SJCRH30 (cell line): ENCODE results near the gene CREM. TPM values are rescaled to one million over a fixed set of nuclear protein-coding genes. Genes with fewer than 3 reads are reported as not detected.

Experiments
- DNase-seq, 2 experiments: peaks; one replicate each; pipeline ENCODE4 v3.0.0-alpha.2; 2015 to 2020
- H3K27ac ChIP-seq: fragments of 250-450 bp; sonication (Bioruptor Pico); 2 replicates; pipeline ENCODE4 v1.5.1; 2020; ENCODE audit warnings: mild to moderate bottlenecking, moderate library complexity
- H3K27me3 ChIP-seq: fragments of 250-450 bp; sonication (Bioruptor Pico); 2 replicates; pipeline ENCODE4 v1.5.1; 2020; ENCODE audit warnings: mild to moderate bottlenecking, moderate library complexity
- H3K36me3 ChIP-seq: fragments of 250-450 bp; sonication (Bioruptor Pico); 2 replicates; pipeline ENCODE4 v1.5.1; 2020; ENCODE audit warnings: mild to moderate bottlenecking, moderate library complexity
- H3K4me1 ChIP-seq: fragments of 250-450 bp; sonication (Bioruptor Pico); 2 replicates; pipeline ENCODE4 v1.5.1; 2020; ENCODE audit warnings: mild to moderate bottlenecking, moderate library complexity
- H3K4me3 ChIP-seq: fragments of 250-450 bp; sonication (Bioruptor Pico); 2 replicates; pipeline ENCODE4 v1.5.1; 2020; ENCODE audit warnings: mild to moderate bottlenecking, moderate library complexity
- H3K9me3 ChIP-seq: fragments of 250-450 bp; sonication (Bioruptor Pico); replicated peaks from 2 replicates; pipeline ENCODE4 v1.5.1; 2020; ENCODE audit warnings: mild to moderate bottlenecking, moderate library complexity
- total RNA-seq: library from RNA; depleted of rRNA; stranded (reverse); fragments of >200 nt; shearing (Covaris generic); gene quantifications from 2 replicates; pipeline ENCODE4 v1.2.3, GENCODE V29; 2014

Gene CREM
- total RNA-seq, 1 experiment from 2014 or later: 30.4 TPM

DNA sequence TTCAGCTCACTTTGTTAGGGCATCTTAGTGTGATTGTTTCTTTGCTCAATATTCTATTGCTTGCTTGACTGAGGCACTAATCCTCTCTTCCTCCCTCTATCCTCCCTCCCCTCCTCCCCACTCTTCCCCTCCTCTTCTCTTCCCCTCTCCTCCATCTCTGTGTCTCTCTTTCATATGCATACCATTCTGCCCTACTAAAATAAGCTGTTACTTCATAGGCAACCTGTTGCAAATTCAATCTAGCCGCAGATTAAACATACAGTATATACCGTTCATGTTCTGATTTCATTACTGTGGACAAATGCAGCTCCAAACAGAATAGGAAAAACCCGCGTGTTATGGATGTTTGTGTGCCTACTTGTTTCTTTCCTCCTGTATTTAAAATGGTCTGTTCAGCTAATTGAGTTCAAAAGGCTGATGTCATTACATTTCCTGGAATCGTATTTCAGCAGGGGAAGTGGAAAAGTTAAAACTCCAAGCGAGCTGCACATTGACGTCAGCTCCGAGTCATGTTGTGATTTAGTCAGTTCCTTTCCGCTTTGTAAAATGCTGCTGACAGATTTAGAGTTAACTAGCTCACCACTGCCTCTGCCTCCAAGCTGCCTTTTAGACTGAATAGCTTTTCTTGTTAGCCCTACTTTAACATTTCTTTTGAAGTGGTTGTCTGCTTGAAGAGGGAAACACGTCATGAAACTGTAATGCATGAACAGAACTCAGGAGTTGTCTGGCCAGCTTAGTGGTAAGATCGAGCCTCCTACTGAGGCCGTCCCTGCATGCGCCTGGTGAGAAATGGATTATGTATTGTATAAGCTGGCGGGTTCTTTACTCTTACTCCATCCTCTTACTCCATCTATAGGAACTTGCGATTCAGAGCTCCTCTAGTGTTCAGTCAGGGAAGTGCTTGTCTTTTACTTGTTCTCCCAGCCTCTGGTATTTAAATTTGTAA is 69.0 kb downstream of the CREM start:
- Histone ChIP-seq H3K4me1 (peaks cover 4% of the 10 kb centered on the region; the same call in 1 of the 2 replicates), H3K36me3 (no peaks in the 10 kb centered on the region), H3K27ac (peak overlapping the region; percentile 61), H3K4me3 (peak overlapping the region; percentile 54), H3K9me3 (no peaks in the 10 kb centered on the region), H3K27me3 (no peaks in the 10 kb centered on the region)
- DNase-seq: peak; percentile 74 to 90

DNA sequence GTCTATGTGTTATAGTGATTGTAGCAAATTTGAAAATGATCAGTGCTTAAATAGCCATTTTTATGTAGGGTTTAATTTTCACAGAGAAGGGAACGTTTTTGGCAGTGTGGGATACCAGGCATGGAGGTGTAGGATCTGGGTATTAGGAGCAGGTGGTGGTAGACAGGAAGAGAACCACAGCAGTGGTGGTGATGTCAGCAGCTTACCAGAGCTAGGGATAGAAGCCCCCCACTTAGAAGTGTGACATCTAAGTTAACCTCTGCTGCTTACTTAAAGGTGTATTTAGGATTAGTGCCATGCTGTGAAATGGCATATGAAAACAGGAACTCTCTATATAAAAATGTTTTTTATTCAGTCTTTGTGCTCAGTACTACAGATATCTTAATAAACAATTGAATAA is 73.8 kb downstream of the CREM start:
- Histone ChIP-seq H3K9me3 (no peaks in the 10 kb centered on the region), H3K36me3 (no peaks in the 10 kb centered on the region), H3K4me1 (no peaks in the 10 kb centered on the region), H3K27me3 (no peaks in the 10 kb centered on the region), H3K4me3 (no peak overlapping the region), H3K27ac (no peak overlapping the region)
- no peak for DNase-seq

DNA sequence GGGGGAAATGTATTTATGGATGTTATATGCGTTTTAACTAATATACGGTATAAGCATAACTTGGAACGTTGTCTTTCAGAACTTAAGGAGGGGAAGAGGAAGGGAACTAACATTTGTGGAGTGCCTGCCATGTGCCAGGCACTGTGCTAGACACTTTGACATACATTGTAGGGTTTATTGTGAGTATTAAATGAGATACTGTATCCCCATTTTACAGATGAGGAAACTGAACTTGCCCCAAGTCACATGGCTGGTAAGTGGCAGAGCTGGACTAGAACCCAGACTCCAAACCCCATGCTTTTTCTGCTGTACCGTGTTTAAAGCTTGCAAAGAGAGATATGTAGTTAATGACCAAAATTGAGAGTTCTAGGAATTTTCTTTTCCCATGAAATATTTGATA is 74.6 kb downstream of the CREM start:
- Histone ChIP-seq H3K4me1 (no peaks in the 10 kb centered on the region), H3K4me3 (no peak overlapping the region), H3K9me3 (no peaks in the 10 kb centered on the region), H3K27ac (no peak overlapping the region), H3K27me3 (no peaks in the 10 kb centered on the region), H3K36me3 (no peaks in the 10 kb centered on the region)
- DNase-seq: no peak

DNA sequence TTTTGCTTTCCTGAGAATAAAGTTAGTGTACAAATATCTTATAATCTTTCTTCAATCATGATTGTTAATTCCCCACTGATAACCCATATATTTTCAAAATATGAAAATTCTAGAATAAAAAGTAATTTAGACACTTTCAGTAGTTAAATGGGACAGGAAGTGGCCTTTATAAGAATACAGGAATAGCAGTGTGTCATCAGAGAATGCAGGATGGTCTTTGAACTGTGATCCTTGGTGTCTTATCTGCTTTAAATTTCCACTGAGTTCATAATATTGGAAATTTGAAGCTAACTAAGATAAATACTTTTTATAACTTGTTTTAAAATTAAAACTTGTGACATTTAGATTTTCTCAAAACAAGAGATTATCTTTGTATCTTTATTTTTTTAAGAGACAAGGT is 75.4 kb downstream of the CREM start:
- H3K4me1 ChIP-seq: no peaks in the 10 kb centered on the region
- no peaks in the 10 kb centered on the region for H3K36me3 ChIP-seq
- H3K27ac ChIP-seq: no peak overlapping the region
- H3K27me3 ChIP-seq: no peaks in the 10 kb centered on the region
- H3K9me3 ChIP-seq: no peaks in the 10 kb centered on the region
- DNase-seq: no peak
- no peak overlapping the region for H3K4me3 ChIP-seq

DNA sequence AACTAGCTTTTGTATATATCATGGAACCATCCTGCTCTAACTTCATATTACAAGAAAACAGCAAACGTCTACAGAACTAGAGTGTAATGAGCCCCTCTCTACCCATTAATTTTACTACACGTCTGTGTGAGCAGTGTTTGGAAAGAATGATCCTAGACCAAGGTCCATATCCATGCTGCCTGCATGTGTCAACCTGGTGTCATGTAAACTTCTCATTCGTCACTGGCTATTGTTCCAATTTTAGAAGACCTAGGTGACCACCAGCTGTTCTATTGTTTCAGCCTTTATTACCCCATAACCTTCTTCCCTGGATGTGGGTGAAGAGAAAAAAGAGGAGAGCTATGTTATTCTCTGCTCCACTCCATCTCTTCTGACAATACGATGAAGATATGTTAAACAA is 77.1 kb downstream of the CREM start:
- peaks cover 2% of the 10 kb centered on the region; the same call in 1 of the 2 replicates for H3K4me1 ChIP-seq
- no peak overlapping the region for H3K27ac ChIP-seq
- no peak for DNase-seq
- no peaks in the 10 kb centered on the region for H3K36me3 ChIP-seq
- H3K4me3 ChIP-seq: no peak overlapping the region
- H3K27me3 ChIP-seq: no peaks in the 10 kb centered on the region
- no peaks in the 10 kb centered on the region for H3K9me3 ChIP-seq

DNA sequence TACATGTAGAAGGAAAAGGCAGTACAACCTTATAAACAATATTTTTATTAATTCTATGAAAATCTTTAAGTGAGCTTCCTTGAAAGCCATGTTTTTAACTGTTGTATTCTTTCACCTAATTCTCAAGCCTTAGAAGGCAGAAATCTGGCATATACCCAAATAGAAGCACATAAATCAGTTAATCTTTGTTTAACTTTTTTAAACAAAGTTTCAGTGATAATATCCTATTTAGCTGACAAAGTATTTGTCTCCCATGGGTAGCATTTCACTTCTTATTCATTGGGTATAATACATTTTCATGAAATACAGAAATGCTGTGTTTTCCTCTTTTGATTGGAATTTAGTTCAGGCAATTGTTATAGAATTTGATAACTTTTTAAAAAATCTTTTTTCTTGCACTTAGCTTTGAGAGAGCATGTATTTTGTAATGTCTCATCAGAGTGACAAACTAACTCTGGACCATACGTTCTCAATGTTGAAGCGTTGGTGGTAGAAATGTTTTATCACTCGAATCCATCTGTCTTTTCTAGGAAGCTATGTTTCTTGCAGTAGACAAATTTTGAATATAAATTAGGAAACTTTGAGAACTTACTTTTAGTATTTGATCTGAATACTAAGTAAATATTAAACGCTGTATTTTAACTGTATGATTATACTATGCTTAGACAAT is 78.1 kb downstream of the CREM start:
- no peak overlapping the region for H3K4me3 ChIP-seq
- H3K27me3 ChIP-seq: no peaks in the 10 kb centered on the region
- no peaks in the 10 kb centered on the region for H3K9me3 ChIP-seq
- no peaks in the 10 kb centered on the region for H3K36me3 ChIP-seq
- DNase-seq: no peak
- H3K27ac ChIP-seq: no peak overlapping the region
- peaks cover 8% of the 10 kb centered on the region for H3K4me1 ChIP-seq

DNA sequence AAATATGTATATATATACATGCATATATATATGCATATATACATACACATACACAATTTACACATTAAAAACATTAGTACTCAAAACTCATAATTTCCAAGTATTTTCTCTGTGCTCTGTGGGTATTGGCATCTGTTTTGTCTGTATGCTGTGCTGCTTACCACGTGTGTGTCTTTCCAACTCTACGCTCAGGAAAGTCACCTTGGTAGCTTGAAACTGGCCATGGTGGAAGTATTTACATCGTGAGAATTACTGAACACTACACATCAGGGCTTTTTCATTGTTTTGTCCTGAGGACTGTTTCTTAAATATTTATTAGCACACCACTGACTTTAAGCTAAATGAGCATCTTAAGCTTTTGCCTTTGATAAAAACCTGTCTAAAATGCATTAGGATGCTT is 79.6 kb downstream of the CREM start:
- no peak for DNase-seq
- no peaks in the 10 kb centered on the region for H3K9me3 ChIP-seq
- peaks cover 8% of the 10 kb centered on the region for H3K4me1 ChIP-seq
- H3K4me3 ChIP-seq: no peak overlapping the region
- no peak overlapping the region for H3K27ac ChIP-seq
- H3K36me3 ChIP-seq: no peaks in the 10 kb centered on the region
- H3K27me3 ChIP-seq: no peaks in the 10 kb centered on the region

DNA sequence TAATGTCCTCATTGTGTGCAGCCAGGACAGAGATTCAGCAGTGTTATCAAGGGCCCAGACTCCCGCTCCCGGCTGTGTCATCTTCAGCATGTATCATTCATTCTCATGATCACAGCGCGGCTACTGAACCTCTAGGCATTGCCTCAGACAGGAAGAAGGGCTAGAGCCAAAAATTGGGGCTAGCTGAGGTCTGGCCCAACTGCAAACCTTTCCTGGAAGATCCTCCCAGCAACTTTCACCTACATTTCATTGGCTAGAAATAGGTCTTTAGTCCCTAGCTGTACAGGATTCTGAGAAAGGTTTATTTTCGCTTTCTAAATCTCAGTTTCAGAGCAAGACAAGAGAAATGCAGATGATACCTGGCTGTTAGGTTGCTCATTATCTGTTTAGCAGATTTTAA is 81.9 kb downstream of the CREM start:
- H3K4me1 ChIP-seq: peaks cover 8% of the 10 kb centered on the region
- no peak overlapping the region for H3K27ac ChIP-seq
- no peaks in the 10 kb centered on the region for H3K9me3 ChIP-seq
- H3K4me3 ChIP-seq: no peak overlapping the region
- DNase-seq: no peak
- H3K36me3 ChIP-seq: no peaks in the 10 kb centered on the region; the same call in 1 of the 2 replicates
- no peaks in the 10 kb centered on the region for H3K27me3 ChIP-seq

DNA sequence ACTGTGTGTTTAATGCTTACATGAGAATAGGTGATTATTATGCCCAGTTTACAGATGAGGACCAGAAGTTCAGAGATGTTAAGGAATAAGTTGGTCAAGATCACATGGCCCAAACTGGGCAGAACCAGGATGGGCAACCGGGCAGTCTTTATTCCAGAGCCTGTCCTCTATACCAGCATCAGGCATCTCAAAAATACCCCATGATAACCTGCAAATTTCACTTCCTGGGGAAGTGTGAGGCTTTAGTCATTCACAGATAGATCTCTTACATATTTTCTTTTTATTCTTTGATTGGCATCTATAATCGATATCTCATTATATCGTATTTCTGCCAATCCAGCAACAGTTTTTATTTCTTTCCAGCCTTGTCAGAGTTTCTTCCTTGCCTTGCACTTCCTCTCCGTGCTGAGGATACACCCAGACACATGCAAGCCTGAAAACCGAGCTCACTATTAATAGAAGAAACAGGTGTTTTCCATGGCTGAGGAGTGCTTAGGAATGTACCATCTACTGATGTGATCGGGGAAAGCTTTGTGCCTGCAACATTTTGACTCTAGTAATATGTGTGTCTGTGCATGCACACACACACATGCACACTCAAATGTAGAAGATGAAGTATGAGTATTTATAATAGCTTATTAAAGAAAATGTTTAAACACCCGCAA is 82.4 kb downstream of the CREM start:
- Histone ChIP-seq H3K4me1 (peaks cover 8% of the 10 kb centered on the region), H3K4me3 (no peak overlapping the region), H3K9me3 (no peaks in the 10 kb centered on the region), H3K27me3 (no peaks in the 10 kb centered on the region), H3K27ac (no peak overlapping the region), H3K36me3 (no peaks in the 10 kb centered on the region; the same call in 1 of the 2 replicates)
- peak in 1 of 2 experiments; percentile 47 for DNase-seq

DNA sequence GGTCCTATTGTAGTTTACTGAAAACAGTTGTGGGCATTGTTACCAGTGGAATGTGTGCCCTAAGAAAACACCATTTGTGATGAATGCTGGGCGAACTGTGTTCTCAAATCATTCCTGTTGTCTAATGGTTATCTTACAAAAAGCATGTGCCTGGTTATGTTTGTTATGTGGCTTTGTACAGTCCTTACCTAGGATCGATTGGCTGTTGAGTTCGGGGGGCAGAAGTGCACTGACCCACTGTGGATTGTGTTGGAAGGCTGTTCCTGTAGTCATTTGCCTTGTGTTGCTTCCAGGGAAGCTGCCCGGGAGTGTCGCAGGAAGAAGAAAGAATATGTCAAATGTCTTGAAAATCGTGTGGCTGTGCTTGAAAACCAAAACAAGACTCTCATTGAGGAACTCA is 84.3 kb downstream of the CREM start:
- no peaks in the 10 kb centered on the region; the same call in 1 of the 2 replicates for H3K36me3 ChIP-seq
- H3K27ac ChIP-seq: no peak overlapping the region
- DNase-seq: no peak
- H3K27me3 ChIP-seq: no peaks in the 10 kb centered on the region
- H3K4me1 ChIP-seq: peaks cover 8% of the 10 kb centered on the region
- H3K9me3 ChIP-seq: no peaks in the 10 kb centered on the region
- no peak overlapping the region for H3K4me3 ChIP-seq

DNA sequence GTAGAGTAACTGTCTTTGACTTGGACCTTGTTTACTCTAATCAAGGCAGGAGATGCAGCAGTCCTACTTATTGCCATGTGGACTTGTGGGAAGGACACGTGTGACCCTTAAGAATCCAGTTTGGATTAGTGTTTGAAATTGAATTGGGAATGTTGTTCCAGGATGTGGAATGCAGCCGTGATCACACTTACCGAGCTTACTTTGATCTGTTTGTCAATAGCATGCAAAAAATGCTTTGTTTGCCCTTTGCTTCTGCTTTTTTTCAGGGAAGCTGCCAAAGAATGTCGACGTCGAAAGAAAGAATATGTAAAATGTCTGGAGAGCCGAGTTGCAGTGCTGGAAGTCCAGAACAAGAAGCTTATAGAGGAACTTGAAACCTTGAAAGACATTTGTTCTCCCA is 84.7 kb downstream of the CREM start:
- H3K27me3 ChIP-seq: no peaks in the 10 kb centered on the region
- no peaks in the 10 kb centered on the region for H3K9me3 ChIP-seq
- peaks cover 9% of the 10 kb centered on the region for H3K4me1 ChIP-seq
- no peaks in the 10 kb centered on the region; the same call in 1 of the 2 replicates for H3K36me3 ChIP-seq
- DNase-seq: no peak
- H3K4me3 ChIP-seq: no peak overlapping the region
- no peak overlapping the region for H3K27ac ChIP-seq

DNA sequence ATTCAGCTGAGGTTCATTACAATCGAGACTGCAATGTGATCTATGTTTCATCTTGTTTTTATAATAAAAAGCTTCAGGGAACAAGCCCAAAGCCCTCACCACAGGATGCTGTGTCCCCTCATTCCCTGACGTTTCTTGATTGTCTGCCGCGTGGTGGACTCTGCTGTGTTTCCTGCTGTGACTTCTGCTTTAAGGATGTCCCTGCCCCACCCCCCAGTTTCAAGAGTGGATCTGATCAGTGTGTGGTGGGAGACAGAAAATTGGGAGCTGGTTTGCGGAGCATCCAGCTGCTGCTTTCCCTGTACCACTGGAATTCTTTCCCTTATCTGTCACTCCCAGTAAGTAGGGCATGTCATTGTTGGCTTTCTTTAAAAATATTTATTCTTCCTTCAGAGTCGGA is 86.2 kb downstream of the CREM start:
- Histone ChIP-seq H3K27ac (no peak overlapping the region), H3K4me3 (no peak overlapping the region), H3K9me3 (no peaks in the 10 kb centered on the region), H3K4me1 (peaks cover 21% of the 10 kb centered on the region), H3K27me3 (no peaks in the 10 kb centered on the region), H3K36me3 (no peaks in the 10 kb centered on the region; the same call in 1 of the 2 replicates)
- no peak for DNase-seq

DNA sequence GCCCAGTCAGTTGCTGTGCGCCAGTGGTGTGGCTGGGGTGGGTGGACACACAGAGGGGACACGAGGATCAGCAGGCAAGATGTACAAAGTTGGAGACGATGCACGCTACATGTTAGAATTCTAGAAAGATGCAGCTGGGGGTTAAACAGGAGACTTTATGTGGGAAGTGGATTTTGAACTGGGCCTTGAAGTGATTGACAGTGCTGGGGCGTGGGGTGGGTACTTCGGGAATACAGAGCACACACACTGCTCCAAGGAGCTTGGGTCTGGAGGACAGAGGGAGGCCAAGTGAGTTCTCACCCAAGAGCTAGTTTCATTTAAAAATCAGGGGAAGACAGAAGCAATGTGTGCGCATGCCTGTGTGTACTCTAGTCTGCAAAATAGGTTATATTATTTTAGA is 87.1 kb downstream of the CREM start:
- no peaks in the 10 kb centered on the region for H3K27me3 ChIP-seq
- DNase-seq: no peak
- H3K9me3 ChIP-seq: no peaks in the 10 kb centered on the region
- no peaks in the 10 kb centered on the region; the same call in 1 of the 2 replicates for H3K36me3 ChIP-seq
- H3K27ac ChIP-seq: no peak overlapping the region
- peaks cover 22% of the 10 kb centered on the region for H3K4me1 ChIP-seq
- no peak overlapping the region for H3K4me3 ChIP-seq

DNA sequence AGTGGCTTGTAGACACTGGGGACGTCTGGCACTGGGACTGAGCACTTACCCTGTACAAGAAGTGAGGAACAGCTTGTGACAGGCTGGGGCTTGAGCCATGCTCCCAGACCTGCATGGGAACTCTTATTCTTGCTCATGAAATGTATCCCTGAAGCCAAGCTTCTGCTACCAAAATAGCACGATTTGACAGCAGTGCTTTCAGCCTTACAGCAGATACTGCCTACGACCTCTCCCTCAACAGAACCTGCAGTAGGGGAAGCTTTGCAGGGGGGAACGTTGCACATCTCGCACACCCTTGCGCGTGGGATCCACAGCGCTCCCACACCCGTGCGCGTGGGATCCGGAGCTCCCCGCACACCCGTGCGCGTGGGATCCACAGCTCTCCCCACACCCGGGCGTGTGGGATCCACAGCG is 88.0 kb downstream of the CREM start:
- Histone ChIP-seq H3K36me3 (no peaks in the 10 kb centered on the region; the same call in 1 of the 2 replicates), H3K27ac (no peak overlapping the region), H3K9me3 (no peaks in the 10 kb centered on the region), H3K27me3 (no peaks in the 10 kb centered on the region), H3K4me3 (no peak overlapping the region), H3K4me1 (peaks cover 21% of the 10 kb centered on the region)
- DNase-seq: no peak

DNA sequence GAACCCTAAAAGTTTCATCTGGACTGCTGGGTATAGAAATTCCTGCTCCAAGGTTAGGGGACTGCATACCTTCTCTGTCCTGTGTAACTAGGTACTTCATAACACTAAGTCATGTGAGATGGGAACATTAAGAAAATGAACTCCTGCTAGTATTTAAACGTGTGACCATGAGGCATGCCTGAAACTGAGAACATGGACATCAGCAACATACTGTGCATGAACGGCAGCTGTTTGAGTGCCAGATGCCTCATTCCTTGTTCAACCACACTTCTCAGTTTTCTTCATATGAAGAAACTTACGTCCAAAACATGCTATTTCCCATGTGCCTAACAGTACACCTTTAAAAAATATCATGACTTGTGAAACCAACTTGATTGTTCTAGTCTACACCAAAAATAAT is 88.5 kb downstream of the CREM start:
- Histone ChIP-seq H3K4me3 (no peak overlapping the region), H3K36me3 (no peaks in the 10 kb centered on the region; the same call in 1 of the 2 replicates), H3K27me3 (no peaks in the 10 kb centered on the region), H3K27ac (no peak overlapping the region), H3K4me1 (peaks cover 26% of the 10 kb centered on the region), H3K9me3 (no peaks in the 10 kb centered on the region)
- DNase-seq: no peak
